Left forelimb (tissue), 1 donor: ENCODE results near the gene TTC3.

Experiments used
- DNase-seq: peaks from one replicate; pipeline ENCODE4 v3.0.0-alpha.2; 2018; ENCODE audit warnings: low spot score

The TTC3 gene

DNA sequence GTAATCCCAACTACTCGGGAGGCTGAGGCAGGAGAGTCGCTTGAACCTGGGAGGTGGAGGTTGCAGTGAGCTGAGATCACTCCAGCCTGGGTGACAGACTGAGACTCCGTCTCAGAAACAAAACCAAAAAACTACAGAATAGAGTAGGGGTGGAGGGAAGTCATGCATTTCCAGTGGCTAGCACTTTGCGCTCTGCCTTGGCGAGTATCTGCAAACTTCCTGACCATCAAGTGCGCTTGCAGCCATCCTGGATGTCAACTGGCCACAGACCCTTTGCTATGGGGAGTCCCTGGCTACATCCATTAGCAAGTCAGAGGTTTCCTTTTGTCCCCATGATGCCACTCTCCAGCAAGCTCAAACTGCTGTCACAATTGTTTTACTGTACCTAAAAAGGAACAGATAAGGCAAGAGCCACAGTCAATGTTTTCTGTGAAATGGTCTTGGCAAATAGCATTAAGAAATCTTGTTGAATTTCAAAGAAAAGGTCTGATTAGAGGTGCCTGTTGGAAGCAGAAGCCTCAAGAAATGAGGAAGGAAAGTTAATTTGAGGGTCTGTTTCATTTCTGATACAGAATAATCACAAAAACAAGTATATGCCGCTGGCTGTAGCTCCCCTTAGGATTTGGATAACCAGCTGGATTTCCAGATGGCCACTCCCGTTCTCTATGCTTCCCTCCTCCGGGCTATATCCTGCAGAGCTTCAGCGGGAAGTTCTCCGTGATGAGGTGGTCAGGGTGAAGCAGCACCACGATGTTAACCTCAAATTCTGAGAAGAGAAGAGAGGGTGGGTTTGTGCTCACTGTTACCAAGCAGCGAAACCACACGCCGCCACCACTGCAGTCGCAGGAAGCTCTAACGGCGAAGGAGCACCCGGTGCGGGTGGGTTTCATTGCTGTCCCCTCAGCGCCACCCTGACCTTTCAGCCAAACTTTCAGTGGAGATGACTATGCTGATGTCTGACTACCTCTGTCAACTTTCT is 152.1 kb downstream of the TTC3 start:
- DNase-seq: no peak

DNA sequence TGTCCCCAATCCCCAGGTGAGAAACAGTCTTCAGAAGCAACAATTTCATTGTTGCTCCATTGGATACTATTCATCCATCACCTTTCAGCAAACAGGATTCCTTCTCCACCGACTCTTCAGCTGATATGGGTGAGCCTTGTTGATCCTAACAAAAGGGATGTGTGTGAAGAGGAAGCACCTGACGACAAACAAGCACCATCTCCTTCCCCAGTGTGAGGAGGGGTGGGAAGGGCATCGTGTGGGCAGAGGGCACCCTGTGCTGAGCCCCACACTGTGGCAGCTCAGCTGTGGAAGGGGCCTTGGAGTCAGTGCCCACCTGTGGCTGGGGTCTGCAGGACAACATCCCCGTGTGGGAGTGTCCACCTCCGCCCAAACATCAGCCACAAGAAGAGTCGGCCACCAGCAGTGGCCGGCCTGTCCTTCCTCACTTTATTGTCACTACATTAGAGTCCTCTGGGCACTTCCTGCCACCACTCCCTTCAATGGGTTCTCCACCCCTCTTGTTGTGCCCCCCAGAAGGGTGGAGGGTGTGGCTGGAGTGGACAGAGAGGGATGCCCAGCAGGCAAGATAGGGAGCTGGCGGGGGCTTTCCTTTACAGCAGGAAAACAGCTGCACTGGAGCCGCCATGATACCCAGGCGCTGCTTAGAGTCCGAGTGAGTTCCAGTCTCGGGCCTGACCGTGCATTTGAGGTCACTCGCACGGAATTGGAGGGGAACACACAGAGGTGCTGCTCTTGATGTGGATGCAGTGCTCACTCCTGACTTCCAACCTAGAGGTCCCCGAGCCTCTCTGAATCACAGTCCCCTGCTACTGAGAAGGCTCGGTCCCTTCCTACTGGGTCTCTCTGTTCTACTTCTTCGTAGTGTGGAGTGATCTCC is 153.2 kb downstream of the TTC3 start:
- no peak for DNase-seq

DNA sequence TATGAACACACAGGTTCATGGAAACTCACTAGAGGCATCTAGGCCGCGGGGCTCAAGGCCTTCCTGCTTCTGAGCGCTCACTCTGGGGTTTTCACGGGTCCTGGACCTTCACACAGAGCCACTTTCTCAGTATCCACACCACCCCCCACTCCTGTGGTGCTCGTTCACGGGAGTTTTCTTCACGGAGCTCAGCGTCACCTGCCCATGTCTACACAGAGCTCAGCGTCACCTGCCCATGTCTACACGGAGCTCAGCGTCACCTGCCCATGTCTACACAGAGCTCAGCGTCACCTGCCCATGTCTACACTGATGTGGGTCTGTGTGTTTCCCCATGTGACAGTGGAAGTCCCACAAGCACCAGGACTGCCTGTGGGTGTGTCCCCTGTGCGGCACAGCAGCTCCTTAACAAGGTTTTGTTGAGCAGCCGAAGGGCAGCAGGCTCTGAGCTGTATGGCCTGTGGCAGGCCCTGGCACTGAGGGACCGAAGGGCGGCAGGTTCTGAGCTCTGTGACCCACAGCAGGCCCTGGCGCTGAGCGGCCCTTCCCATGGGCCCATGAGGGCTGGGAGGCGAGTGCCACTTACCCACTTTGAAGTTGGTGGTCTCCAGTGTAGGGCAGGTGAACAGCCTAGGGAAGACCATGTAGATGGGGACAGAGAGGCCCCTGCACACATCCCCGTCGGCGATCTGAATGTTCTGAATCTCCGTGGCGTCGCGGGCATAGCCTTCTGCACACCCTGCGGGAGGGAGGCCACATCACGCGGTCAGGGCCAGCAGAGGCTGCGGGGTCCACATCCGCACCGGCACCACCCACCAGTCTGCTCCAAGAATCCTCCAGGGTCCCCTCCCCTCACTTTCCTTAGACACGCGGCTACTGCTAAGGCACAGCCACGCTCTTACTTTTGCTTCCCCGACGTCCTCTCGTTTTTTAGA is 154.3 kb downstream of the TTC3 start:
- DNase-seq: no peak

DNA sequence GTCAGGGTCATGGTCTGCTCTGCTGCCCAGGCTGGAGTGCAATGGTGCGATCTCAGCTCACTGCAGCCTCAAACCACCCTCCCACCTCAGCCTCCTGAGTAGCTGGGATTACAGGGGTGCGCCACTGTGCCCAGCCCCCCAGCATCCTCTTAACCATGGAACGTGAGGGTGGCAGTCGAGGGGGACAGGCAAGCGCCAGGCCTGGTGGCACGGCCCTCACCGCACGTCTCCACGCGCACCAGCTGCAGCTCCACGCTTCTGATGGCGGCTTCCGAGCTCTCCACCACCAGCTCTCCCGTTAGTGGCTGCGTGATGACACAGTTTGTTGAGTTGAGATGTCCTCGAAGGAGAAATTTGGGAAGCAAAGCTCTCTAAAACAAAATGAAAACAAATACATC is 154.9 kb downstream of the TTC3 start:
- DNase-seq: no peak

DNA sequence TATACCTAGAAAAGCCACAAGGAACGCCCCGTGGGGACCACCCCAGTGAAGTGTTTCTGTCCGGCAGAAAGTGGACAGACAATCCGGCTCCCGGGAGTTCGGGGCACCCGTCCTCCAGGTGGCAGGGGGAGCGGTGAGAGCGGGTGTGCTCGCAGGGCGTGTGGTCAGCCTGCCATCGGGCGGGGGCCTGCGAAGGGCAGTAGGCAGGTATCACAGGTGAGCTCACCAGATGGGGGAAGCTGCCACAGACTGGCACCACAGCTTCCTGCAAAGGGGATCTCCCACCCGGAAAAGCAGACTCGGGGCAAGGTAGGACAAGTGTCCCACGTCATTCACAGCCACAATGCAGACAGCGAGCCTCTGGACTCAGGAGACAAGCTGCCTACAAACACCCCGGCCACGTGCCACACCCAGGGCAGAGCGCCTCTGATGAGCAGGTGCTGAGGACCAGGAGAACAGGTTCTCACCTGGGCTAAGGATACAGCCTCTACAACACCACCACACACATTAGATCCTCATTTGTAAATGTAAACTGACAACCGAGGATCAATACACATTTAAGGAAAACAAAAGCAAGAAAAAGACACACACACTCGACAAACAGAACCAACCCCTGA is 157.7 kb downstream of the TTC3 start:
- DNase-seq: no peak

DNA sequence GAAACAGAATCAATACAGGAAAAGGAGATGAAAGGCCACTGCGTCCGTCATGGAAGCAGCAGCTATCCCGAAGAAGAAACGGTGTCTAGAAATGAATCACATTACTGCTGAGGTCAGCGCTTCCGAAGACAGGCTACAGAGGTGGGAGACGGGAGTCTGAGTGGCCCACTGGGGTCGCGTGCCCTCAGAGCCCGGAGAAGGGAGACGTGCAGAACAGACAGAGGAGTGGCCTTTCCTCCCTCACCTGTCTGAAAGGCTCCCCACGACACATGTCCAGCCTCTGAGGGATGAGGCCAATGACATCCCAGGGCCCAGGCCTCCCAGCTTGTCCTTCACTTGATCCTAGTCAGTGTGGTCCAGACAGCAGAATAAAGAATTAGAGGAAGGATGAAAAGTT is 158.2 kb downstream of the TTC3 start:
- no peak for DNase-seq

DNA sequence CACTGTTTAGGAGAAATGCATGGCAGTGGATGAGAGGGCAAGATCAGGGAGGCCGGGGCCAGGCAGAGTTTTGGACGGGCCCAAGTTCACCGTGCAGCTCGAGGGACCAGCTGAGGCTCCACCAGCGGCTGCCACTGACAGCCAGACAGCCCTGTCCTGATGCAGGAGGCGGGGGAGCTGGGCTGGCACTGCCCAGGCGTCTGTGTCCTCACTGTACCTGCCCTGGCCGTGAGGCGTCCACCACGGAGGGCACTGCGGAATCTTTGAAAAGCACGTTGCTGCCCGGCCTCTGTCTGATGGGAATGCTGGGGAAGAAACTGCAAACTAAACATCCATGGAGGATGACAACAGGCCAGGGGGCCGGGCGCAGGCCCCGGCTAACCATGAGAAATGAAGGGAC is 158.6 kb downstream of the TTC3 start:
- no peak for DNase-seq

DNA sequence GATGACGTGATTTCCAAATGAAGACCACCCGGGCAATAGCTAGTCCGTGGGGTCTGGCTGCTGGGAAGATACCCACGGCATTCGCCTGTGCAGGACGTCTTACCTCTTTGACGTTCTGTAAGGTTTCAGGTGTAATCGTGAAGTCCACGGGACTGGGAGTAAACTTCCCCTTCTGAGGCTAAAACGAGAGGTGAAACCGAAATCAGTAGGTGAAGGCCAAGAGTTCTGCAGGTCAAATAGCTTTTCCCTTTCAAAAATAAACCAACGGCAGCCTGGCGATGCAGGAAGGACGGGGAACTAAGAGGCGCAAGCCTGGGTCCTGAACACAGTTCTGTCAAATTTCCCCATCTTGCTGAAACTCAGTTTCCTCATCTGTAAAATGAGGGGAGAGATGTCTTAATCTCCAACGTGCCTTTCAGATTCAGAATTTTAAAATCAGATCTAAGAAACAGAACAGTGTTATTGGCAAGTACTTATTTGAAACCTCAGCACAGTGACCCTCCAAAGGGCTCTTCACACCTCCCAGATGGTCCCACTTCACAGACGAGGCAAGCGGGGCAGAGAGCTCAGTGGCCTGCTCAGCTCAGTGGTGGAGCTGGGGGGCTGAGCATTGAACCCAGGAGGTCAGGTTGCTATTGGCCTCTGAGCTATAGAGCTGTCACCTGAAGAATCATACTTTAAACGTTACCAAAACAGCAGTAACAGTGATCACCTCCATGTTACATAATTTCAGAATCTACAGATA is 159.4 kb downstream of the TTC3 start:
- no peak for DNase-seq

DNA sequence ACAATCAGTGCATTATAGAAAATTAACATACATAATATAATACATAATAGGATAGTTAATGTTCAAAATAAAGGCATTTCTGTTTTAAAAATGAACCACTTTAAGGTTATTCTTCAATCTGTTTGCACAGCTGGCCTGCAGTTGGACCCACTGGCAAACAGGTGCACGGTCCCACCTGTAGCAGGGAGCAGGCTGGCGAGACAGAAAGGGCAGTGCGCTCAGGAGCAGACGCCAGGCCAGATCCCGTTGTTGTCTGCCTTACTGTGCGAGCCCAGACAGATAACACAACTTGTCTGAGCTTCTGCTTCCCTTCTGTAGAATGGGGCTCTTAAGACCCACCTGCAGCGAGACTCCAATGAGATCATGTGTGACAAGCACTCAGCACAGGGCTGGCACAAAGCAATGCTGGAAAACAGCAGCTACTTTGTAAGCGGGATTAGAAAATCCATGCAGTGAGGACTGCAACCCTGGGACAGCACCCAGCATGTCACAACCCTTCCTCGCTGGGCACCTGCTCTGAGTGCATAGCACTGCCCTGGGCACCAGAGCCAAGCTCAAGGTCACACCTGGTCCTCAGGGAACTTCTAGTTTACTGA is 160.6 kb downstream of the TTC3 start:
- DNase-seq: no peak

DNA sequence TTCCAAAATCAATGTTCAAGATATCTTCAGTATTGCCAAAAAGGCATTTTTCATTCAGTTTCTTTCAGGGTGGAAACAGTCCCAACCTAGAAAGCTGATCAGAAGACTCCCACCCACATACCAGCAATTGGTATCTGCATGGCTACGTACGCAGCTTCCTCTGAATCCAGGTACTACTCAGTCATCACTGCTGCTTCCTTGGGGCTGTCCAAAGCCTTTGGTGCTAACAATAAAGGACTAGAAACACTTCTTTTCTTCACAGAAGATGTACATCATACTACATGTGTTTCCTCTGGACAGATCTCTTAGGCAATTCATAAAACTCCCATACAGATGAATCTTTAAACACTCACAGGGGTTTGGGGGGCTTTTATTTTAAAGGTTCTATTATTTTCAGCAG is 164.3 kb downstream of the TTC3 start:
- DNase-seq: no peak

DNA sequence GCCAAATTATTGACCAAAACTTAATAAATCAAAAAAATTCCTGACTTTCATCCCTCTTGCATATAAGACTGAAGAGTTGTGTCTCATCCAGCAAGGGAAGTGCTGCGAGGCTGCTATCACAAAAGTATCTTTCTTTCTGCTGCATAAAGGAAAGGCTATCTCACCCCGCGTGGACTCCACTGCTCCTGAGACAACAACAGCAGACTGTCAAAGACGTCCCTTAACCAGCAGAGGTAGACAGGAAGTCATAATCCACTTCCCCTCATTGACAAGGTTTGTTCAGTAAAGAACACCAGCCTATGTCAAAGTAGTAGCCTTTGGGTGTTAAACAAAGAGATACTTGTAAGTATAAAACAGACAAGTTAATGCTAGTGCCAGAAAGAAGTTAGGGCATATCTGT is 164.7 kb downstream of the TTC3 start:
- no peak for DNase-seq

DNA sequence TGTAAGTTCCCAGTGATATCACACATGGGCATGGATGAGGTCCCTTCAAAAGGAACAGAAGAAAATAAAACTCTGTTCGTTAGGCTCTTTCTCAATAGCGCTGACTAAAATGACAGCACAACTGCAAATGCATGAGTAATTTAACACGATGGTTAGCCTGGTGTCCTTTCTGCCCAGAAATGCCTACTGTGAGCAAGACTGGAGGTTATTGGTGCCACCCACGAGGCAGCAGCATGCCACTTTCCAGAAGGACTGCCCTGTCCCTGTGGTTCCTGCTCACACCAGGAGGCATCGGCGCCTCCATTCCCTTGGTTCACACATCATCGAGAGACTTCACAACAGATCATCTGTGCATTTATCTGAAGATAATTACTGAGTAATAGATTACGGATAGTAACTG is 167.9 kb downstream of the TTC3 start:
- no peak for DNase-seq

DNA sequence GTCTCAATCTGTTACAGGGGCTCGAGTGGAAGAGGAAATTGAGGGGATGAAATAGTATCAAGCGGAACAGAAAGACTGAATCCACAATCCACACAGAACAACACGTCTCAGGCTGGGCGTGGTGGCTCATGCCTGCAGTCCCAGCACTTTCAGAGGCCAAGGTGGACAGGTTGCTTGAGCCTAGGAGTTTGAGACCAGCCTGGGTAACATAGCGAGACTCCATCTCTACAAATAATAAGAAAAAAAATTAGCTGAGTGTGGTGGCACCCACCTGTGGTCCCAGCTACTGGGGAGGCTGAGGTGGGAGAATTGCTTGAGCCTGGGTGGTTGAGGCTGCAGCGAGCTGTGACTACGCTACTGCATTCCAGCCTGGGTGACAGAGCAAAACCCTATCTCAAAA is 168.4 kb downstream of the TTC3 start:
- no peak for DNase-seq

DNA sequence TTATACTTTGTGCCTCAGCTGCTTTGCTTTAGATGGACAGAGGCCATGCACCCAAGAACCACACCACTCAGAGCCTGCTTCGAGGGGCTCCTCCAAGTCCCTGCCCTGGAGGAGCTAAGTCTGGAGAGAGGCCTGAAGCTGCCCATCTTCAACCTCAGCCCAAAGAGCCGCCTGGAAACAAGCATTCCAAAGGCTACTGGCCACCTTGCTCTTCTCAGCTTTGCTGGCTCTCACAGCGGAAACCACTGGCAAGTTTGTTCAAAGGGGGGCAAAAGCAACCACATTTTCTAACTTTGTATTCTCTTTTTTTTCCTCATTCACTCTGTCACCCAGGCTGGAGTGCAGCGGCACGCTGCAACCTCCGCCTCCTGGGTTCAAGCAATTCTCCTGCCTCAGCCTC is 170.9 kb downstream of the TTC3 start:
- no peak for DNase-seq

DNA sequence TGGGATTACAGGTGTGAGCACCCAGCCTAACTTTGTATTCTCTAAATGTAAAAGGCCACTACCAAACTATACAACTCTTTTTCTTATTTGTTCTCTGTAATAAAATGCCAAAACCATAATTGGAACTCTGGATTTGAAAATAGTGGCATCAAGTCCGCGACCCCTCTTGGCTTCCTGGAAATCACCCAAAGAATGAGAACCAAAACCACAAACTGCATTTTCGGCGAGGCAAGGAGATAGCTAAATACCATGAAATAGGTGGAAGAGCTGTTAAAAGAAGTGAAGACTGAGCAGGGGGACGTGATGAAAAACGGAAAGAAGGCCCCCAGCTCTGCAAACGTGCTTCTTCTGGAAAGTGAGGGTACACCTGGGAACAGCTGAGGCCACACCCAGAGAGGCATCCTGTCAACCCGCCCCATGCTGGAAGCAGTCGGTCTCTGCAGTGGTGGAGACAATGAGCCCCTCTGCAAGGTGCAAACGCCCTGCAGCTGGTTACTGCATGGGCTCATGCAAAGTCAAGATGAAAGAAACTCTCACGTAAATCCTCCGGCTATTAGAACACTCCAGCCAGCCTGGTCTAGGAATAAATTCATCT is 171.5 kb downstream of the TTC3 start:
- DNase-seq: no peak

DNA sequence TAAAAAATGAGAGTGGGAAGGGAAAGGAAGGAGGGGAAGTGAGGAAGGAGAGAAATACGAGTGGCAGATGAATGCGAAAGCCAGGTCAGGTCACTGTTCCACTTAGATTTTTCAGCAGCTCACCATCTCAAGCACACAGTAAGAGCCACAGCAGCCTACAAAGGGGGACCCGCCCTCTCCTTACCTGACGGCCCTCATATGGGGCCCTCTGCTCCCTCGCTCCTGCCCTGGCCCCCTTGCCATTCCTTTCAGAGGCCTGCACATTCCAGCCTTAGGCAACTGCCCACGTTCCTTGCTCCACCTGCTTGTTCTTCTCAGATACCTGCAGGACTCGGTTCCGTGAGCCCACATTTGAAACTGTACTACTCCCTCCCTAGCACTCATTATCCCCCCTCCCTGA is 172.1 kb downstream of the TTC3 start:
- no peak for DNase-seq

DNA sequence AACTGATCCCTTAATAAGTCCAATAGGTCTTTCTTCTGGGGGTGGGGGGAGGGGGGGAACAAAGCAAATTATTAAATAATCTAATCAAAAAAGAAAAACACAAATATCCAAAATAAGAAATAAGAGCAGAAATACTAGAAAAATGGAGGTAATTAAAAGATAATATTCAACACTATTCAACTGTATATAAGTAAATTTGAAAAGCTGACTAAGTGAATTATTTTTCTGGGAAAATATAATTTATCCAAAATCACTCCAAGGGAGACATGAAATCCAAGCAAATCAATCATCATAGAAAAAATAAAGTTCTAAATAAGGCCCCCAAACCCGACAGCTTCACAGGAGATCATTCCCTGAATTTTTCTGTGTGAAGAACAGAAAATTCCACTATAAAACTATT is 175.2 kb downstream of the TTC3 start:
- DNase-seq: no peak

DNA sequence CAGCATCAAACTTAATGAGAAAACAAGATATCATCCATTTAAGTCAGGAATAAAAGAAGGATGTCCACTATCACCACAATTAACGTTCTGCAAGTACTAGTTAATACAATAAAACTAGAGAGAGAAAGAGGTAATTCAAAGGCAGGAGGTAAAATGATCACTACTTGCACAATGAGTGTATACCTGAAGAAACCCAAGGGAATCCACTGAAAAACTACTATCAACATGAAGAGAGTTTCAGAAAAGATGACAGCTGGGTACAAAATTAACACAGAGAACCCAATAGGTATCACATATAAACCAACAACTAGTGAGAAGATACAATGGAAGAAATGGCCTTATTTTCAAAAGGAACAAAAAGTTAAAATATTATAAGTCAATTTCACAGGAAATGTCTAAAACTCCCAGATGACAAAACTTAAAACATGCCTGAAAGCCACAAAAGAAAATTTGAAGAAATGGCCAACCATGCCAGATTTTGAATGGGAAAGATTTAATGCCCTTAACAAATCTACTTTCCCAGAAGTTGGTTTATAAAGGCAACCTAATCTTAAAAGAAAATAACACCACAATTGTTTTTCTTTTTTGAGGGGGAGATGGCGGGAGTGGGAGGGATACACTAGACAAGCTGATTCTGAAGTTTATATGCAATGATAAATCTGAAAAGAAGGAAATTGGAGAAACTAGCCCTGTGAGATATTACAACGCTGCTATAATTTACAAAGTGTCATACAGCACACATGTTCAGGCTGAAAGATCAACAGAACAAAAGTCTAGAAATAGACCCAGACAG is 176.3 kb downstream of the TTC3 start:
- no peak for DNase-seq

DNA sequence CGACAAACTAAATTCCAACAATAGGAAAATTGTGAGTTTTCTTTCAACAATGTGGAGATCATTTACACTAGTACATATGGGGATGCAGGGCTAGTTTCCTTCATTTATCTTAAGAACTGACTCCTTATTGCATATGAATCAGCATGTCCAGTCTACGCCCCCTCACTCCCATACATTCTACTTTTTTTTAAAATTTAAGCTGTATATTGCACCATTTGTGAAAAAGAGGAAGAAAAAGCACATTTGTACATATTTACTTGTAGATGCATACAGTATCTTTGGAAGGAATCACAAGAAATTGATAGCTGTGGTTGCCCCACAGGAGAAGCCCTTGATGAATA is 178.2 kb downstream of the TTC3 start:
- no peak for DNase-seq
